ENCODE data around the gene PHACTR1. TPM values are rescaled to one million over a fixed set of nuclear protein-coding genes. Genes with fewer than 3 reads are reported as not detected.

The PHACTR1 gene
- total RNA-seq, 2 experiments from 2014 or later, result 1.3 to 2.3 TPM

GRCh38 chr6:12717356-12717755, 789 bp downstream of the PHACTR1 start:
- intact Hi-C loops (cut with DNase I, micrococcal nuclease), result no loop called here
- Mint-ChIP-seq H3K27ac (no peak overlapping the region), H3K36me3 (ENCODE audit: low read depth) (no peaks in the 10 kb centered on the region), H3K9me3 (no peaks in the 10 kb centered on the region), H3K4me3 (no peak overlapping the region), H3K27me3 (peaks cover 37% of the 10 kb centered on the region), H3K4me1 (ENCODE audit: low read depth) (no peaks in the 10 kb centered on the region)
- ChIA-PET CTCF (no interaction called here), POLR2A (no interaction called here)
- Histone ChIP-seq H3K4me3 (ENCODE audit: low read length) (no peak overlapping the region), H3K36me3 (ENCODE audit: insufficient read depth, low read length) (no peaks in the 10 kb centered on the region), H3K9me3 (ENCODE audit: control insufficient read depth in 1 of 2, insufficient read depth in 1 of 2, low read length in 2 of 2) (no peaks in the 10 kb centered on the region), H3K27ac (ENCODE audit: low read depth in 1 of 2, low read length in 2 of 2) (no peak overlapping the region), H3K27me3 (ENCODE audit: control insufficient read depth in 1 of 2, insufficient read depth in 2 of 2, low read length in 2 of 2) (peaks cover 0 to 9% of the 10 kb centered on the region in 2 experiments), H3K4me1 (ENCODE audit: insufficient read depth, low read length) (no peaks in the 10 kb centered on the region)
- ATAC-seq (ENCODE audit: poor library complexity) (no peak), DNase-seq (no peak)
- TF ChIP-seq CTCF (IDR thresholded peaks at IDR 0.05), result no peak

- ChIA-PET POLR2A (no interaction called here), CTCF (no interaction called here)
- DNase-seq (no peak), ATAC-seq (ENCODE audit: poor library complexity) (no peak)
- H3K4me1 ChIP-seq (ENCODE audit: insufficient read depth, low read length), result no peaks in the 10 kb centered on the region
- Mint-ChIP-seq H3K27ac (no peak overlapping the region), H3K4me1 (ENCODE audit: low read depth) (no peaks in the 10 kb centered on the region), H3K4me3 (no peak overlapping the region), H3K36me3 (ENCODE audit: low read depth) (no peaks in the 10 kb centered on the region), H3K9me3 (no peaks in the 10 kb centered on the region), H3K27me3 (peaks cover 36% of the 10 kb centered on the region)
- peaks cover 0 to 9% of the 10 kb centered on the region in 2 experiments for H3K27me3 ChIP-seq (ENCODE audit: control insufficient read depth in 1 of 2, insufficient read depth in 2 of 2, low read length in 2 of 2)
- H3K27ac ChIP-seq (ENCODE audit: low read depth in 1 of 2, low read length in 2 of 2), result no peak overlapping the region
- no peaks in the 10 kb centered on the region for H3K36me3 ChIP-seq (ENCODE audit: insufficient read depth, low read length)
- intact Hi-C loops (cut with DNase I, micrococcal nuclease), result no loop called here
- no peak for TF ChIP-seq CTCF (IDR thresholded peaks at IDR 0.05)
- no peaks in the 10 kb centered on the region for H3K9me3 ChIP-seq (ENCODE audit: control insufficient read depth in 1 of 2, insufficient read depth in 1 of 2, low read length in 2 of 2)
- H3K4me3 ChIP-seq (ENCODE audit: low read length), result no peak overlapping the region
Observed at GRCh38 chr6:12718015-12718414, 1.4 kb downstream of the PHACTR1 start.

- H3K4me3 ChIP-seq (ENCODE audit: low read length), result no peak overlapping the region
- ChIA-PET CTCF (no interaction called here), POLR2A (no interaction called here)
- peaks cover 0 to 9% of the 10 kb centered on the region in 2 experiments for H3K27me3 ChIP-seq (ENCODE audit: control insufficient read depth in 1 of 2, insufficient read depth in 2 of 2, low read length in 2 of 2)
- H3K4me1 ChIP-seq (ENCODE audit: insufficient read depth, low read length), result no peaks in the 10 kb centered on the region
- no peak overlapping the region for H3K27ac ChIP-seq (ENCODE audit: low read depth in 1 of 2, low read length in 2 of 2)
- Mint-ChIP-seq H3K36me3 (ENCODE audit: low read depth) (no peaks in the 10 kb centered on the region), H3K27ac (no peak overlapping the region), H3K4me1 (ENCODE audit: low read depth) (no peaks in the 10 kb centered on the region), H3K9me3 (no peaks in the 10 kb centered on the region), H3K4me3 (no peak overlapping the region), H3K27me3 (peaks cover 36% of the 10 kb centered on the region)
- no peak for ATAC-seq (ENCODE audit: poor library complexity)
- H3K9me3 ChIP-seq (ENCODE audit: control insufficient read depth in 1 of 2, insufficient read depth in 1 of 2, low read length in 2 of 2), result no peaks in the 10 kb centered on the region
- intact Hi-C loops (cut with DNase I, micrococcal nuclease), result no loop called here
- H3K36me3 ChIP-seq (ENCODE audit: insufficient read depth, low read length), result no peaks in the 10 kb centered on the region
- no peak for TF ChIP-seq CTCF (IDR thresholded peaks at IDR 0.05)
- DNase-seq, result no peak
Observed at GRCh38 chr6:12719017-12719416, 2.5 kb downstream of the PHACTR1 start.

Data from CD4-positive, alpha-beta T cell (primary cell).